Hepatocyte (in vitro differentiated cells): ENCODE measurements around the gene WHRN. TPM values are rescaled to one million over a fixed set of nuclear protein-coding genes. Genes with fewer than 3 reads are reported as not detected.

Experiments used
- DNase-seq: peaks from one replicate; pipeline ENCODE4 v3.0.0-alpha.2; 2016; ENCODE audit warnings: low spot score
- H2AFZ ChIP-seq: fragments of 200-600 bp; sonication (generic); 2 replicates; pipeline ENCODE4 v1.6.0; 2016; ENCODE audit warnings: antibody characterized with exemption, mild to moderate bottlenecking
- H3K27ac ChIP-seq: fragments of 200-600 bp; sonication (generic); 2 replicates; pipeline ENCODE4 v1.5.1; 2016; ENCODE audit warnings: mild to moderate bottlenecking
- H3K27me3 ChIP-seq: fragments of 200-600 bp; sonication (generic); 2 replicates; pipeline ENCODE4 v1.6.1; 2016
- H3K36me3 ChIP-seq: fragments of 200-600 bp; sonication (generic); replicated peaks from 2 replicates; pipeline ENCODE4 v1.5.1; 2016; ENCODE audit warnings: low read depth; ENCODE audit not compliant: insufficient read depth
- H3K4me1 ChIP-seq: fragments of 200-600 bp; sonication (generic); 2 replicates; pipeline ENCODE4 v1.5.1; 2016; ENCODE audit warnings: mild to moderate bottlenecking, moderate library complexity; ENCODE audit not compliant: insufficient read depth
- H3K4me2 ChIP-seq: fragments of 200-600 bp; sonication (generic); 2 replicates; pipeline ENCODE4 v1.6.0; 2016
- H3K4me3 ChIP-seq: fragments of 200-600 bp; sonication (generic); 2 replicates; pipeline ENCODE4 v1.5.1; 2016; ENCODE audit warnings: mild to moderate bottlenecking
- H3K79me2 ChIP-seq: fragments of 200-600 bp; sonication (generic); 2 replicates; pipeline ENCODE4 v1.6.0; 2017; ENCODE audit warnings: mild to moderate bottlenecking
- H3K9me2 ChIP-seq: fragments of 200-600 bp; sonication (generic); replicated peaks from 2 replicates; pipeline ENCODE4 v1.6.0; 2017; ENCODE audit warnings: mild to moderate bottlenecking; ENCODE audit not compliant: insufficient read depth
- H3K9me3 ChIP-seq: fragments of 200-600 bp; sonication (generic); 2 replicates; pipeline ENCODE4 v1.5.1; 2016; ENCODE audit warnings: low read depth, mild to moderate bottlenecking
- H4K20me1 ChIP-seq: fragments of 200-600 bp; sonication (generic); 2 replicates; pipeline ENCODE4 v1.6.0; 2016; ENCODE audit warnings: mild to moderate bottlenecking; ENCODE audit not compliant: insufficient read depth, poor library complexity, severe bottlenecking
- CTCF ChIP-seq: fragments of 200-600 bp; sonication (generic); IDR thresholded peaks from 2 replicates; pipeline ENCODE4 v1.5.1; 2016; ENCODE audit warnings: antibody characterized with exemption, mild to moderate bottlenecking; ENCODE audit not compliant: poor library complexity
- EZH2 ChIP-seq: fragments of 200-600 bp; sonication (generic); IDR thresholded peaks from 2 replicates; pipeline ENCODE4 v1.6.1; 2016; ENCODE audit warnings: antibody characterized with exemption, mild to moderate bottlenecking, borderline replicate concordance
- EZH2phosphoT487 ChIP-seq: fragments of 200-600 bp; sonication (generic); IDR thresholded peaks from one replicate; pipeline ENCODE4 v1.6.1; 2018; ENCODE audit warnings: antibody characterized with exemption, mild to moderate bottlenecking, low read depth, moderate library complexity; ENCODE audit not compliant: unreplicated experiment, severe bottlenecking
- WGBS: methylation state at CpG from one replicate; pipeline ENCODE4 v1.1.6; 2016; ENCODE audit warnings: low lambda C conversion rate; ENCODE audit errors: missing lambda C conversion rate; 5-methylcytosine and 5-hydroxymethylcytosine counted together
- polyA plus RNA-seq: library from polyadenylated mRNA; unstranded; fragments of >200 nt; fragmentation: Nextera tagmentation; extraction: Ambion mirVana; gene quantifications from 2 replicates; pipeline ENCODE4 v1.2.1, GENCODE V29; 2016
- total RNA-seq: library from RNA; depleted of rRNA; stranded (reverse); fragments of >200 nt; gene quantifications from 2 replicates; pipeline ENCODE4 v1.2.3, GENCODE V29; 2014

Gene WHRN
- total and polyA plus RNA-seq, 2 experiments from 2014 or later = 3.2 to 6.6 TPM

- no peaks in the 10 kb centered on the region for H3K4me1 ChIP-seq
- no peak overlapping the region for H3K27ac ChIP-seq
- no peak for TF ChIP-seq CTCF
- no peak for TF ChIP-seq EZH2phosphoT487
- TF ChIP-seq EZH2 = no peak
- H3K79me2 ChIP-seq = no peaks in the 10 kb centered on the region
- no peak overlapping the region for H2AFZ ChIP-seq
- 80% methylated on average over 5 of the region's 5 CpGs for WGBS
- no peaks in the 10 kb centered on the region for H3K27me3 ChIP-seq
- no peak for DNase-seq
- no peaks in the 10 kb centered on the region for H4K20me1 ChIP-seq
- H3K36me3 ChIP-seq = no peaks in the 10 kb centered on the region
- H3K9me3 ChIP-seq = no peaks in the 10 kb centered on the region
- no peak overlapping the region for H3K4me2 ChIP-seq
- no peak overlapping the region for H3K4me3 ChIP-seq
- H3K9me2 ChIP-seq = no peaks in the 10 kb centered on the region
Observed at GRCh38 chr9:114449236-114449635, 56.0 kb downstream of the WHRN start.

GRCh38 chr9:114448706-114449105 is 56.6 kb downstream of the WHRN start:
- H3K4me3 ChIP-seq = no peak overlapping the region
- no peaks in the 10 kb centered on the region for H3K79me2 ChIP-seq
- H3K9me2 ChIP-seq = no peaks in the 10 kb centered on the region
- no peak overlapping the region for H3K27ac ChIP-seq
- H2AFZ ChIP-seq = no peak overlapping the region
- no peaks in the 10 kb centered on the region for H3K36me3 ChIP-seq
- no peak for DNase-seq
- no peak overlapping the region for H3K4me2 ChIP-seq
- TF ChIP-seq EZH2phosphoT487 = no peak
- no peak for TF ChIP-seq EZH2
- no peak for TF ChIP-seq CTCF
- 86% methylated on average over 2 of the region's 2 CpGs for WGBS
- no peaks in the 10 kb centered on the region for H3K9me3 ChIP-seq
- H3K27me3 ChIP-seq = no peaks in the 10 kb centered on the region
- H4K20me1 ChIP-seq = no peaks in the 10 kb centered on the region
- no peaks in the 10 kb centered on the region for H3K4me1 ChIP-seq

- H3K36me3 ChIP-seq = no peaks in the 10 kb centered on the region
- no peak overlapping the region for H3K27ac ChIP-seq
- no peaks in the 10 kb centered on the region for H3K9me3 ChIP-seq
- no peak overlapping the region for H3K4me2 ChIP-seq
- no peaks in the 10 kb centered on the region for H4K20me1 ChIP-seq
- no peak for TF ChIP-seq CTCF
- no peak for TF ChIP-seq EZH2phosphoT487
- no peak for TF ChIP-seq EZH2
- 85% methylated on average over 6 of the region's 8 CpGs for WGBS
- no peak overlapping the region for H3K4me3 ChIP-seq
- DNase-seq = no peak
- H3K79me2 ChIP-seq = no peaks in the 10 kb centered on the region
- no peaks in the 10 kb centered on the region for H3K4me1 ChIP-seq
- no peaks in the 10 kb centered on the region for H3K27me3 ChIP-seq
- no peak overlapping the region for H2AFZ ChIP-seq
- H3K9me2 ChIP-seq = no peaks in the 10 kb centered on the region
Observed at GRCh38 chr9:114446672-114447450, 58.4 kb downstream of the WHRN start.
